ENCODE results near the gene ASAP2. TPM values are rescaled to one million over a fixed set of nuclear protein-coding genes. Genes with fewer than 3 reads are reported as not detected.

Gene ASAP2
- 49.6 TPM for total RNA-seq (ENCODE audit: unreplicated experiment)
- long read RNA-seq, partial matches to known transcripts: 0 of 1 reads
- long read RNA-seq, other reads (novel, unspliced or antisense): 1 of 1 reads

GRCh38 chr2:9205963-9206948, at the start of gene ASAP2:
ASAP2 (plus strand) TSS chr2:9206812; CDS start chr2:9207105, 293 bp downstream.
- peak within 1 kb of the TSS; percentile 90 for H3K4me3 Mint-ChIP-seq (ENCODE audit: unreplicated experiment)
- peaks cover 7% of the 10 kb centered on the region for H3K27me3 Mint-ChIP-seq (ENCODE audit: unreplicated experiment)
- H3K27ac Mint-ChIP-seq (ENCODE audit: unreplicated experiment): no peak within 1 kb of the TSS
- peak; percentile 84 for TF ChIP-seq CTCF (IDR thresholded peaks at IDR 0.05; ENCODE audit: partially characterized antibody, unreplicated experiment)
- peaks cover 15% of the 10 kb centered on the region for H3K4me1 Mint-ChIP-seq (ENCODE audit: low read depth, unreplicated experiment)
- DNase-seq: peak; percentile 81
- H3K36me3 Mint-ChIP-seq (ENCODE audit: unreplicated experiment): no peaks in the 10 kb centered on the region
- peaks cover 5% of the 10 kb centered on the region for H3K9me3 Mint-ChIP-seq (ENCODE audit: unreplicated experiment)

- Mint-ChIP-seq H3K4me3 (ENCODE audit: unreplicated experiment) (no peak overlapping the region), H3K9me3 (ENCODE audit: unreplicated experiment) (no peaks in the 10 kb centered on the region), H3K36me3 (ENCODE audit: unreplicated experiment) (no peaks in the 10 kb centered on the region), H3K27ac (ENCODE audit: unreplicated experiment) (no peak overlapping the region), H3K4me1 (ENCODE audit: low read depth, unreplicated experiment) (no peaks in the 10 kb centered on the region), H3K27me3 (ENCODE audit: unreplicated experiment) (peaks cover 2% of the 10 kb centered on the region)
- TF ChIP-seq CTCF (IDR thresholded peaks at IDR 0.05; ENCODE audit: partially characterized antibody, unreplicated experiment): no peak
- no peak for DNase-seq
These were observed 47.5 kb upstream of the ASAP2 start for GRCh38 chr2:9158786-9159779.

- no peaks in the 10 kb centered on the region for H3K4me1 Mint-ChIP-seq (ENCODE audit: low read depth, unreplicated experiment)
- no peaks in the 10 kb centered on the region for H3K36me3 Mint-ChIP-seq (ENCODE audit: unreplicated experiment)
- no peak overlapping the region for H3K27ac Mint-ChIP-seq (ENCODE audit: unreplicated experiment)
- no peak for DNase-seq
- TF ChIP-seq CTCF (IDR thresholded peaks at IDR 0.05; ENCODE audit: partially characterized antibody, unreplicated experiment): no peak
- no peaks in the 10 kb centered on the region for H3K27me3 Mint-ChIP-seq (ENCODE audit: unreplicated experiment)
- H3K9me3 Mint-ChIP-seq (ENCODE audit: unreplicated experiment): no peaks in the 10 kb centered on the region
- no peak overlapping the region for H3K4me3 Mint-ChIP-seq (ENCODE audit: unreplicated experiment)
These were observed 45.9 kb upstream of the ASAP2 start for GRCh38 chr2:9160732-9161131.

- no peak for TF ChIP-seq CTCF (IDR thresholded peaks at IDR 0.05; ENCODE audit: partially characterized antibody, unreplicated experiment)
- Mint-ChIP-seq H3K27ac (ENCODE audit: unreplicated experiment) (no peak overlapping the region), H3K27me3 (ENCODE audit: unreplicated experiment) (peaks cover 2% of the 10 kb centered on the region), H3K4me1 (ENCODE audit: low read depth, unreplicated experiment) (no peaks in the 10 kb centered on the region), H3K36me3 (ENCODE audit: unreplicated experiment) (no peaks in the 10 kb centered on the region), H3K4me3 (ENCODE audit: unreplicated experiment) (no peak overlapping the region), H3K9me3 (ENCODE audit: unreplicated experiment) (no peaks in the 10 kb centered on the region)
- DNase-seq: no peak
These were observed 43.8 kb upstream of the ASAP2 start for GRCh38 chr2:9162841-9163240.
